MCF 10A (cell line): Measurements from ENCODE around the gene CTRB2. TPM values are rescaled to one million over a fixed set of nuclear protein-coding genes. Genes with fewer than 3 reads are reported as not detected.

Experiments used
- BruUV-seq: library from RNA; stranded (reverse); fragments of 400-500 nt; replicated peaks from 2 replicates; lab custom pipeline; 2021; lab: Mats Ljungman, UMichigan
- CTCF ChIA-PET: fragments of 300-600 bp; sonication (Branson Sonifier 250); formaldehyde crosslinking; extraction: SDS; loops from one replicate; lab custom pipeline; 2021; ENCODE audit warnings: antibody characterized with exemption, inconsistent platforms; lab: Yijun Ruan, JAX
- POLR2A ChIA-PET: fragments of 300-600, 350-650 bp; sonication (Branson Sonifier 250); formaldehyde crosslinking; extraction: SDS; loops from one replicate; lab custom pipeline; 2020; ENCODE audit warnings: antibody characterized with exemption, inconsistent platforms; lab: Yijun Ruan, JAX
- DNase-seq: peaks from one replicate; pipeline ENCODE4 v3.0.0-alpha.2; 2018; ENCODE audit not compliant: unreplicated experiment
- H3K27ac Mint-ChIP-seq: one replicate; pipeline ENCODE4 v1.8.0; 2022; ENCODE audit warnings: mild to moderate bottlenecking, low read depth, mixed read lengths; ENCODE audit not compliant: unreplicated experiment
- H3K27me3 Mint-ChIP-seq: one replicate; pipeline ENCODE4 v1.8.0; 2022; ENCODE audit warnings: mixed read lengths; ENCODE audit not compliant: insufficient read depth, unreplicated experiment
- H3K36me3 Mint-ChIP-seq: one replicate; pipeline ENCODE4 v1.8.0; 2022; ENCODE audit warnings: mild to moderate bottlenecking, moderate library complexity, mixed read lengths; ENCODE audit not compliant: insufficient read depth, unreplicated experiment
- H3K4me1 Mint-ChIP-seq: one replicate; pipeline ENCODE4 v1.8.0; 2022; ENCODE audit warnings: mixed read lengths; ENCODE audit not compliant: insufficient read depth, unreplicated experiment
- H3K4me3 Mint-ChIP-seq: one replicate; pipeline ENCODE4 v1.8.0; 2022; ENCODE audit warnings: mild to moderate bottlenecking, moderate library complexity, mixed read lengths; ENCODE audit not compliant: unreplicated experiment
- H3K9me3 Mint-ChIP-seq: one replicate; pipeline ENCODE4 v1.8.0; 2022; ENCODE audit warnings: mixed read lengths; ENCODE audit not compliant: unreplicated experiment
- CTCF ChIP-seq: fragments of 200-600 bp; IDR thresholded peaks from one replicate; pipeline ENCODE4 v1.8.0; 2022; ENCODE audit warnings: antibody characterized with exemption, mild to moderate bottlenecking; ENCODE audit not compliant: unreplicated experiment
- intact Hi-C: fragments of 100-400 bp; cut with micrococcal nuclease; formaldehyde crosslinking; loops from 2 replicates; pipeline ENCODE4 v1.14.1; 2022
- total RNA-seq: library from RNA; stranded (reverse); gene quantifications from 2 replicates; pipeline ENCODE4 v1.2.3, GENCODE V29; 2022

The CTRB2 gene
- total RNA-seq, 1 experiment from 2014 or later = not detected

DNA sequence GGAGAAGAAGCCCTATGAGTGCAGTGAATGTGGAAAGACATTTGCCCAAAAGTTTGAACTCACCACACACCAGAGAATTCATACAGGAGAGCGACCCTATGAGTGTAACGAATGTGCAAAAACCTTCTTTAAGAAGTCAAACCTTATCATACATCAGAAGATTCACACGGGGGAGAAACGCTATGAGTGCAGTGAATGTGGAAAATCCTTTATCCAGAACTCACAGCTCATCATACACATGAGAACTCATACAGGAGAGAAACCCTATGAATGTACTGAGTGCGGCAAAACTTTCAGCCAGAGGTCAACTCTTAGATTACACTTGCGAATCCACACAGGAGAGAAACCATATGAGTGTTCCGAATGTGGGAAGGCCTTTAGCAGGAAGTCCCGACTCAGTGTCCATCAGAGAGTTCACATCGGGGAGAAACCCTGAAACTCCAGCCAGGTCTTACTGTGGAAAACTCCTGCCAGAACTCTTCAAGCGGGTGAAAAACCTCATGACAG, 37.0 kb downstream of the CTRB2 start:
- H3K27ac Mint-ChIP-seq = no peak overlapping the region
- no peak for TF ChIP-seq CTCF
- peaks cover 63% of the 10 kb centered on the region for H3K36me3 Mint-ChIP-seq
- ChIA-PET POLR2A (no interaction called here), CTCF (interaction anchor here (0.5 to 1.9 kb wide), 2 partner anchors 30 to 1332 kb away, joined by 4 to 7 read pairs; no protein-coding TSS in a partner anchor)
- peaks cover 56% of the 10 kb centered on the region for H3K9me3 Mint-ChIP-seq
- no peaks in the 10 kb centered on the region for H3K4me1 Mint-ChIP-seq
- H3K4me3 Mint-ChIP-seq = no peak overlapping the region
- intact Hi-C loops = no loop called here
- no peak for DNase-seq
- no peaks in the 10 kb centered on the region for H3K27me3 Mint-ChIP-seq
- BruUV-seq = TSS peak; percentile 16

- CTCF ChIA-PET = interaction anchor here (0.6 to 1.7 kb wide), 2 partner anchors 73 to 446 kb away, joined by 4 to 6 read pairs; no protein-coding TSS in a partner anchor
- no peaks in the 10 kb centered on the region for H3K4me1 Mint-ChIP-seq
- TF ChIP-seq CTCF = no peak
- DNase-seq = no peak
- no peak overlapping the region for H3K4me3 Mint-ChIP-seq
- no peaks in the 10 kb centered on the region for H3K27me3 Mint-ChIP-seq
- H3K9me3 Mint-ChIP-seq = peaks cover 6% of the 10 kb centered on the region
- H3K36me3 Mint-ChIP-seq = peaks cover 55% of the 10 kb centered on the region
- intact Hi-C loops = no loop called here
- POLR2A ChIA-PET = no interaction called here
- BruUV-seq = no TSS peak
- H3K27ac Mint-ChIP-seq = no peak overlapping the region
These were observed 46.6 kb downstream of the CTRB2 start for GRCh38 chr16:75160386-75160785.

Other genes starting within 250 kb of the CTRB2 start
- gene WDR59, start 222.0 kb downstream of the CTRB2 start, total RNA-seq = 53.8 and 56.1 TPM in 2 replicates
- gene ZNRF1, start 208.1 kb downstream of the CTRB2 start, total RNA-seq = 8.3 and 10.5 TPM in 2 replicates
- 0.15 and 0.30 TPM in 2 replicates for gene LDHD, start 90.4 kb downstream of the CTRB2 start, total RNA-seq
- gene ZFP1, start 58.6 kb downstream of the CTRB2 start, total RNA-seq = 11.5 and 14.0 TPM in 2 replicates
- gene CTRB1, start 11.8 kb upstream of the CTRB2 start, total RNA-seq = not detected in 2 replicates
- 58.6 and 68.1 TPM in 2 replicates for gene BCAR1, start 44.5 kb upstream of the CTRB2 start, total RNA-seq
- 41.3 and 44.7 TPM in 2 replicates for gene CFDP1, start 226.3 kb upstream of the CTRB2 start, total RNA-seq